WTC11 (cell line): ENCODE data around the gene SLC28A1. TPM values are rescaled to one million over a fixed set of nuclear protein-coding genes. Genes with fewer than 3 reads are reported as not detected.

Experiments used
- ATAC-seq: fragments of 200-7000 bp; cut with Tn5 transposase; 2 replicates; pipeline ENCODE4 v1.10.0; 2021; ENCODE audit warnings: mild to moderate bottlenecking, moderate library complexity
- CTCF ChIA-PET: fragments of 300-600 bp; sonication (Branson Sonifier 250); formaldehyde crosslinking; loops from one replicate; lab custom pipeline; 2021; ENCODE audit warnings: antibody characterized with exemption; lab: Charles Lee
- POLR2A ChIA-PET: fragments of 350-600 bp; sonication (Branson Sonifier 250); formaldehyde crosslinking; loops from one replicate; lab custom pipeline; 2021; ENCODE audit warnings: antibody characterized with exemption; lab: Charles Lee
- DNase-seq: peaks from one replicate; pipeline ENCODE4 v3.0.0; 2021; ENCODE audit warnings: low spot score
- H3K27ac Mint-ChIP-seq: 2 replicates; pipeline ENCODE4 v1.8.0; 2021; ENCODE audit warnings: mixed read lengths
- H3K27me3 Mint-ChIP-seq: 2 replicates; pipeline ENCODE4 v1.8.0; 2021; ENCODE audit warnings: low read depth, mild to moderate bottlenecking, moderate library complexity, mixed read lengths
- H3K36me3 Mint-ChIP-seq: 2 replicates; pipeline ENCODE4 v1.8.0; 2021; ENCODE audit warnings: mixed read lengths
- H3K4me1 Mint-ChIP-seq: 2 replicates; pipeline ENCODE4 v1.8.0; 2022; ENCODE audit warnings: mixed read lengths
- H3K4me3 Mint-ChIP-seq: 2 replicates; pipeline ENCODE4 v1.8.0; 2021; ENCODE audit warnings: mild to moderate bottlenecking, moderate library complexity, mixed read lengths
- H3K9me3 Mint-ChIP-seq: 2 replicates; pipeline ENCODE4 v1.8.0; 2021; ENCODE audit warnings: mixed read lengths
- ATF1 ChIP-seq: sonication (generic); formaldehyde crosslinking; IDR thresholded peaks from 2 replicates; pipeline ENCODE4 v1.8.1; 2023; ENCODE audit warnings: mild to moderate bottlenecking, moderate library complexity, missing genetic modification reagents
- CREM ChIP-seq: sonication (generic); formaldehyde crosslinking; IDR thresholded peaks from 2 replicates; pipeline ENCODE4 v1.8.1; 2022; ENCODE audit warnings: mild to moderate bottlenecking, missing genetic modification reagents, moderate library complexity
- ELF4 ChIP-seq: sonication (generic); formaldehyde crosslinking; IDR thresholded peaks from 2 replicates; pipeline ENCODE4 v1.8.1; 2022; ENCODE audit warnings: low read depth, mild to moderate bottlenecking, moderate library complexity, missing genetic modification reagents
- GTF2I ChIP-seq: fragments of 250-450 bp; sonication (Bioruptor Pico); conservative IDR thresholded peaks from 2 replicates; pipeline ENCODE4 v1.4.0; 2021; ENCODE audit warnings: mild to moderate bottlenecking
- JUN ChIP-seq: sonication (generic); formaldehyde crosslinking; IDR thresholded peaks from 2 replicates; pipeline ENCODE4 v1.8.0; 2023; ENCODE audit warnings: mild to moderate bottlenecking, missing genetic modification reagents
- ZNF317 ChIP-seq: sonication (generic); formaldehyde crosslinking; IDR thresholded peaks from 2 replicates; pipeline ENCODE4 v1.8.1; 2023; ENCODE audit warnings: low read depth, mild to moderate bottlenecking, moderate library complexity, missing genetic modification reagents, borderline replicate concordance
- total RNA-seq: library from RNA; stranded (reverse); gene quantifications from 3 replicates; pipeline ENCODE4 v1.2.3, GENCODE V29; 2021
- TF ChIP-seq, protein P1 (sequence below): sonication (generic); formaldehyde crosslinking; IDR thresholded peaks from 2 replicates; pipeline ENCODE4 v1.8.1; 2023; ENCODE audit warnings: mild to moderate bottlenecking, moderate library complexity, missing genetic modification reagents
- TF ChIP-seq, protein P2 (sequence below): fragments of 250-450 bp; sonication (Bioruptor Pico); conservative IDR thresholded peaks from 2 replicates; pipeline ENCODE4 v1.9.0; 2021; ENCODE audit warnings: mild to moderate bottlenecking
- TF ChIP-seq, protein P3 (sequence below): sonication (generic); formaldehyde crosslinking; IDR thresholded peaks from 2 replicates; pipeline ENCODE4 v1.8.0; 2023; ENCODE audit warnings: missing genetic modification reagents
- TF ChIP-seq, protein P4 (sequence below): sonication (generic); formaldehyde crosslinking; IDR thresholded peaks from 2 replicates; pipeline ENCODE4 v1.8.1; 2022; ENCODE audit warnings: low read depth, missing genetic modification reagents, borderline replicate concordance
- TF ChIP-seq, protein P5 (sequence below): sonication (generic); formaldehyde crosslinking; IDR thresholded peaks from 2 replicates; pipeline ENCODE4 v1.8.1; 2023; ENCODE audit warnings: mild to moderate bottlenecking, missing genetic modification reagents, moderate library complexity
- TF ChIP-seq, protein P6 (sequence below): sonication (generic); formaldehyde crosslinking; IDR thresholded peaks from 2 replicates; pipeline ENCODE4 v1.8.1; 2022; ENCODE audit warnings: mild to moderate bottlenecking, missing genetic modification reagents, moderate library complexity, borderline replicate concordance
- TF ChIP-seq, protein P7 (sequence below): fragments of 250-450 bp; sonication (Bioruptor Pico); IDR thresholded peaks from 2 replicates; pipeline ENCODE4 v1.9.0; 2021; ENCODE audit warnings: mild to moderate bottlenecking, borderline replicate concordance

SLC28A1 gene
- total RNA-seq, 1 experiment from 2014 or later = not detected

DNA sequence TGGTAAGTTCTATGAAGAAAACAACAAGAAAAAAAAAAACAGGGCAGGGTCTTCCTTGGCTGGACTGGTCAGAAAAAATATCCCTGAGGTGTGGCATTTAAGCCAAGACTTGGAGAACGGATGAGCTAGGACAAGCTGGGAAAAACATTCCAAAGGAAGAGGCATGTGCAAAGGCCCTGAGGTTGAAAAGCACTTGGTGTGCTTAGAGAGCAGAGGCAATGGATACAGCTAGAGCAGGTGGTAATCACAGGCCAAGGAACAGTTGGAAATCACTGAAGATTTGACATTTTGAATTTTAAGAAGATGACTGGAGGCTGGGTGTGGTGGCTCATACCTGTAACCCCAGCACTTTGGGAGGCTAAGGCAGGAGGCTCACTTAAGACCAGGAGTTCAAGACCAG, 54.3 kb downstream of the SLC28A1 start:
- CTCF ChIA-PET = interaction anchor here (0.7 kb wide), 1 partner anchor 11 kb away, joined by 6 read pairs; no protein-coding TSS in a partner anchor
- no peaks in the 10 kb centered on the region for H3K27me3 Mint-ChIP-seq
- no peaks in the 10 kb centered on the region for H3K36me3 Mint-ChIP-seq
- no peak overlapping the region for H3K4me3 Mint-ChIP-seq
- H3K4me1 Mint-ChIP-seq = no peaks in the 10 kb centered on the region
- no peak for DNase-seq
- no peak for TF ChIP-seq ATF1 (CRISPR knock-in tag)
- no peak; the same call in 1 of the 2 replicates for TF ChIP-seq GTF2I (CRISPR knock-in tag)
- TF ChIP-seq, protein P1, sequence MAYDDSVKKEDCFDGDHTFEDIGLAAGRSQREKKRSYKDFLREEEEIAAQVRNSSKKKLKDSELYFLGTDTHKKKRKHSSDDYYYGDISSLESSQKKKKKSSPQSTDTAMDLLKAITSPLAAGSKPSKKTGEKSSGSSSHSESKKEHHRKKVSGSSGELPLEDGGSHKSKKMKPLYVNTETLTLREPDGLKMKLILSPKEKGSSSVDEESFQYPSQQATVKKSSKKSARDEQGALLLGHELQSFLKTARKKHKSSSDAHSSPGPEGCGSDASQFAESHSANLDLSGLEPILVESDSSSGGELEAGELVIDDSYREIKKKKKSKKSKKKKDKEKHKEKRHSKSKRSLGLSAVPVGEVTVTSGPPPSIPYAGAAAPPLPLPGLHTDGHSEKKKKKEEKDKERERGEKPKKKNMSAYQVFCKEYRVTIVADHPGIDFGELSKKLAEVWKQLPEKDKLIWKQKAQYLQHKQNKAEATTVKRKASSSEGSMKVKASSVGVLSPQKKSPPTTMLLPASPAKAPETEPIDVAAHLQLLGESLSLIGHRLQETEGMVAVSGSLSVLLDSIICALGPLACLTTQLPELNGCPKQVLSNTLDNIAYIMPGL (CRISPR knock-in tag) = no peak
- TF ChIP-seq, protein P2, sequence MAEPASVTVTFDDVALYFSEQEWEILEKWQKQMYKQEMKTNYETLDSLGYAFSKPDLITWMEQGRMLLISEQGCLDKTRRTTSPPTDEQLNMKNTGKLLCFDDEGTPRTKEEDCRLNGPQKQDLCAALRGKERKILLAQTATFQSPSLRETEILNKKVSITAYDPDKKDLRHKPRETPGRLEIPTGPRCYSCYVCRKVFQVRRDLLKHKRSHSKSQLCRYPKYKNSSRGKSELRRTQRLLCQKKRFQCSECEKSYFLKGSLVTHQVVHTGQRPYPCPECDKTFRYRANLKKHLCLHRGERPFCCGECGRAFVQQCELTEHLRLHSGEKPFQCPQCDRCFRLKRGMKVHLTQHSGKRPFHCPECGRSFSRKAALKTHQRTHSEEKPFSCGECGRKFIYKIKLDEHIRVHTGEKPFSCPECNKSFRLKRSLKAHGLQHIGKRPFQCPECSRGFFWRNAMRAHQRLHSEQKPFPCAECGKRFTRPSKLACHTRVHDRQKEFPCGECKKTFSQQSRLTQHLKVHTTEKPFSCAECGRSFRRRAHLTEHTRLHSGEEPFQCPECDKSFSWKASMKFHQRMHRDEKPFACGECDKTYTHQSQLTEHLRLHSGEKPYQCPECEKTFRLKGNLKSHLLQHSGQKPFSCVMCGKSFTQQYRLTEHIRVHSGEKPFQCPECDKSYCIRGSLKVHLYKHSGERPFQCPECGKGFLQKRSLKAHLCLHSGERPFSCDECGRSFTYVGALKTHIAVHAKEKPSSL (CRISPR knock-in tag) = no peak
- TF ChIP-seq, protein P3, sequence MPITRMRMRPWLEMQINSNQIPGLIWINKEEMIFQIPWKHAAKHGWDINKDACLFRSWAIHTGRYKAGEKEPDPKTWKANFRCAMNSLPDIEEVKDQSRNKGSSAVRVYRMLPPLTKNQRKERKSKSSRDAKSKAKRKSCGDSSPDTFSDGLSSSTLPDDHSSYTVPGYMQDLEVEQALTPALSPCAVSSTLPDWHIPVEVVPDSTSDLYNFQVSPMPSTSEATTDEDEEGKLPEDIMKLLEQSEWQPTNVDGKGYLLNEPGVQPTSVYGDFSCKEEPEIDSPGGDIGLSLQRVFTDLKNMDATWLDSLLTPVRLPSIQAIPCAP (CRISPR knock-in tag) = no peak
- no peak for TF ChIP-seq JUN
- TF ChIP-seq, protein P4, sequence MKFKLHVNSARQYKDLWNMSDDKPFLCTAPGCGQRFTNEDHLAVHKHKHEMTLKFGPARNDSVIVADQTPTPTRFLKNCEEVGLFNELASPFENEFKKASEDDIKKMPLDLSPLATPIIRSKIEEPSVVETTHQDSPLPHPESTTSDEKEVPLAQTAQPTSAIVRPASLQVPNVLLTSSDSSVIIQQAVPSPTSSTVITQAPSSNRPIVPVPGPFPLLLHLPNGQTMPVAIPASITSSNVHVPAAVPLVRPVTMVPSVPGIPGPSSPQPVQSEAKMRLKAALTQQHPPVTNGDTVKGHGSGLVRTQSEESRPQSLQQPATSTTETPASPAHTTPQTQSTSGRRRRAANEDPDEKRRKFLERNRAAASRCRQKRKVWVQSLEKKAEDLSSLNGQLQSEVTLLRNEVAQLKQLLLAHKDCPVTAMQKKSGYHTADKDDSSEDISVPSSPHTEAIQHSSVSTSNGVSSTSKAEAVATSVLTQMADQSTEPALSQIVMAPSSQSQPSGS (CRISPR knock-in tag) = no peak
- TF ChIP-seq, protein P5, sequence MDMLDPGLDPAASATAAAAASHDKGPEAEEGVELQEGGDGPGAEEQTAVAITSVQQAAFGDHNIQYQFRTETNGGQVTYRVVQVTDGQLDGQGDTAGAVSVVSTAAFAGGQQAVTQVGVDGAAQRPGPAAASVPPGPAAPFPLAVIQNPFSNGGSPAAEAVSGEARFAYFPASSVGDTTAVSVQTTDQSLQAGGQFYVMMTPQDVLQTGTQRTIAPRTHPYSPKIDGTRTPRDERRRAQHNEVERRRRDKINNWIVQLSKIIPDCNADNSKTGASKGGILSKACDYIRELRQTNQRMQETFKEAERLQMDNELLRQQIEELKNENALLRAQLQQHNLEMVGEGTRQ (CRISPR knock-in tag) = no peak
- TF ChIP-seq CREM (CRISPR knock-in tag) = no peak
- TF ChIP-seq, protein P6, sequence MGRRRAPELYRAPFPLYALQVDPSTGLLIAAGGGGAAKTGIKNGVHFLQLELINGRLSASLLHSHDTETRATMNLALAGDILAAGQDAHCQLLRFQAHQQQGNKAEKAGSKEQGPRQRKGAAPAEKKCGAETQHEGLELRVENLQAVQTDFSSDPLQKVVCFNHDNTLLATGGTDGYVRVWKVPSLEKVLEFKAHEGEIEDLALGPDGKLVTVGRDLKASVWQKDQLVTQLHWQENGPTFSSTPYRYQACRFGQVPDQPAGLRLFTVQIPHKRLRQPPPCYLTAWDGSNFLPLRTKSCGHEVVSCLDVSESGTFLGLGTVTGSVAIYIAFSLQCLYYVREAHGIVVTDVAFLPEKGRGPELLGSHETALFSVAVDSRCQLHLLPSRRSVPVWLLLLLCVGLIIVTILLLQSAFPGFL = no peak
- TF ChIP-seq, all 79 proteins: peak for 0
- no peak for ATAC-seq
- Mint-ChIP-seq H3K9me3 (0 out of 2 replicates have a peak, but pooled peaks cover 4% of the 10 kb centered on the region), H3K27ac (no peak overlapping the region)
- POLR2A ChIA-PET = no interaction called here

DNA sequence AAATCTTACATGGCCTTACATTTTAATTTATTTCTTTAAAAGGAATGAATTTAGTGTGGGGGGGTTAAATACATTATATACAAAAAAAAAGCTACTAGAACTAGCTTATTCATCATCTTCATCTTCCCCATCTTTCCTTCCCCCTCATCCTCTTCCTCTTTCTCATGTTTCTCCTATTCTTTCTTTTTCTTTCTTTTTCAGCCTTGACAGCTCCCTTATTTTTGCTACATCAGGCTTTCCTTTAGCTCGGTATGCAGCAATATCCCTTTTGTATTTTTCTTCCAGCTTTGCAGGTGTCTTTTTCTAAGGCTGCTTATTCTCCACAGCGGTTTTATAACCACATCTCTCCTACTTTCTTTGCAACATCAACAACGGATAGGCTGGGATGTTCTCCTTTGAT, 55.9 kb downstream of the SLC28A1 start:
- no peaks in the 10 kb centered on the region for H3K36me3 Mint-ChIP-seq
- H3K4me1 Mint-ChIP-seq = no peaks in the 10 kb centered on the region
- no peaks in the 10 kb centered on the region for H3K27me3 Mint-ChIP-seq
- ATAC-seq = no peak
- TF ChIP-seq ELF4 = no peak
- TF ChIP-seq, protein P7, sequence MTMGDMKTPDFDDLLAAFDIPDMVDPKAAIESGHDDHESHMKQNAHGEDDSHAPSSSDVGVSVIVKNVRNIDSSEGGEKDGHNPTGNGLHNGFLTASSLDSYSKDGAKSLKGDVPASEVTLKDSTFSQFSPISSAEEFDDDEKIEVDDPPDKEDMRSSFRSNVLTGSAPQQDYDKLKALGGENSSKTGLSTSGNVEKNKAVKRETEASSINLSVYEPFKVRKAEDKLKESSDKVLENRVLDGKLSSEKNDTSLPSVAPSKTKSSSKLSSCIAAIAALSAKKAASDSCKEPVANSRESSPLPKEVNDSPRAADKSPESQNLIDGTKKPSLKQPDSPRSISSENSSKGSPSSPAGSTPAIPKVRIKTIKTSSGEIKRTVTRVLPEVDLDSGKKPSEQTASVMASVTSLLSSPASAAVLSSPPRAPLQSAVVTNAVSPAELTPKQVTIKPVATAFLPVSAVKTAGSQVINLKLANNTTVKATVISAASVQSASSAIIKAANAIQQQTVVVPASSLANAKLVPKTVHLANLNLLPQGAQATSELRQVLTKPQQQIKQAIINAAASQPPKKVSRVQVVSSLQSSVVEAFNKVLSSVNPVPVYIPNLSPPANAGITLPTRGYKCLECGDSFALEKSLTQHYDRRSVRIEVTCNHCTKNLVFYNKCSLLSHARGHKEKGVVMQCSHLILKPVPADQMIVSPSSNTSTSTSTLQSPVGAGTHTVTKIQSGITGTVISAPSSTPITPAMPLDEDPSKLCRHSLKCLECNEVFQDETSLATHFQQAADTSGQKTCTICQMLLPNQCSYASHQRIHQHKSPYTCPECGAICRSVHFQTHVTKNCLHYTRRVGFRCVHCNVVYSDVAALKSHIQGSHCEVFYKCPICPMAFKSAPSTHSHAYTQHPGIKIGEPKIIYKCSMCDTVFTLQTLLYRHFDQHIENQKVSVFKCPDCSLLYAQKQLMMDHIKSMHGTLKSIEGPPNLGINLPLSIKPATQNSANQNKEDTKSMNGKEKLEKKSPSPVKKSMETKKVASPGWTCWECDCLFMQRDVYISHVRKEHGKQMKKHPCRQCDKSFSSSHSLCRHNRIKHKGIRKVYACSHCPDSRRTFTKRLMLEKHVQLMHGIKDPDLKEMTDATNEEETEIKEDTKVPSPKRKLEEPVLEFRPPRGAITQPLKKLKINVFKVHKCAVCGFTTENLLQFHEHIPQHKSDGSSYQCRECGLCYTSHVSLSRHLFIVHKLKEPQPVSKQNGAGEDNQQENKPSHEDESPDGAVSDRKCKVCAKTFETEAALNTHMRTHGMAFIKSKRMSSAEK (CRISPR knock-in tag) = no peak
- no peak for TF ChIP-seq ZNF317 (CRISPR knock-in tag)
- no peak overlapping the region for H3K4me3 Mint-ChIP-seq
- no peak for DNase-seq
- H3K27ac Mint-ChIP-seq = no peak overlapping the region
- POLR2A ChIA-PET = no interaction called here
- H3K9me3 Mint-ChIP-seq = 0 out of 2 replicates have a peak, but pooled peaks cover 4% of the 10 kb centered on the region
- CTCF ChIA-PET = interaction anchor here (0.6 to 2.6 kb wide), 3 partner anchors 12 to 913 kb away, joined by 3 to 9 read pairs (median 7); no protein-coding TSS in a partner anchor
